IPS-20b (cell line): ENCODE measurements around the gene ATP5ME.

Experiments used
- H3K27ac ChIP-seq: one replicate; pipeline ENCODE4 v1.5.1; 2013; ENCODE audit warnings: low read length
- H3K27me3 ChIP-seq: 2 replicates; pipeline ENCODE4 v1.6.1; 2013; ENCODE audit warnings: mild to moderate bottlenecking, low read length, inconsistent platforms; ENCODE audit not compliant: insufficient read depth
- H3K36me3 ChIP-seq: 2 replicates; pipeline ENCODE4 v1.6.1; 2013; ENCODE audit warnings: low read depth, mild to moderate bottlenecking, inconsistent platforms, low read length, moderate library complexity; ENCODE audit not compliant: insufficient read depth
- H3K4me1 ChIP-seq: 2 replicates; pipeline ENCODE4 v1.6.1; 2013; ENCODE audit warnings: mild to moderate bottlenecking, control low read depth, inconsistent platforms, low read length, moderate library complexity; ENCODE audit not compliant: insufficient read depth
- H3K4me3 ChIP-seq: 2 replicates; pipeline ENCODE4 v1.5.1; 2013; ENCODE audit warnings: mild to moderate bottlenecking, low read length, inconsistent platforms
- H3K9ac ChIP-seq: 2 replicates; pipeline ENCODE4 v1.6.1; 2013; ENCODE audit warnings: low read depth, mild to moderate bottlenecking, inconsistent platforms, low read length, moderate library complexity
- H3K9me3 ChIP-seq: 2 replicates; pipeline ENCODE4 v1.6.1; 2013; ENCODE audit warnings: mild to moderate bottlenecking, low read depth, low read length, inconsistent platforms; ENCODE audit not compliant: insufficient read depth

The ATP5ME gene

GRCh38 chr4:674172-675035, at the start of gene ATP5ME, which contains the start of gene MYL5:
Gene ATP5ME (minus strand): TSS chr4:674276. CDS start chr4:674247, 29 bp downstream.
Gene MYL5 (plus strand): TSS chr4:674542. CDS start chr4:678027, 3,485 bp downstream.
- Histone ChIP-seq H3K4me3 (peak within 1 kb of the TSS; percentile 78), H3K27me3 (peaks cover 6% of the 10 kb centered on the region; the same call in 1 of the 2 replicates), H3K4me1 (no peaks in the 10 kb centered on the region; the same call in 1 of the 2 replicates), H3K27ac (peak within 1 kb of the TSS; percentile 45), H3K9me3 (no peaks in the 10 kb centered on the region), H3K36me3 (peaks cover 27% of the 10 kb centered on the region), H3K9ac (peak within 1 kb of the TSS; percentile 89)

GRCh38 chr4:722851-723360, 48.8 kb upstream of the ATP5ME start:
- no peak overlapping the region for H3K9ac ChIP-seq
- H3K4me1 ChIP-seq = no peaks in the 10 kb centered on the region
- H3K36me3 ChIP-seq = peaks cover 5% of the 10 kb centered on the region; the same call in 1 of the 2 replicates
- H3K27ac ChIP-seq = no peak overlapping the region
- H3K27me3 ChIP-seq = no peaks in the 10 kb centered on the region
- no peak overlapping the region for H3K4me3 ChIP-seq
- no peaks in the 10 kb centered on the region for H3K9me3 ChIP-seq

GRCh38 chr4:722169-722725, 48.2 kb upstream of the ATP5ME start:
- Histone ChIP-seq H3K27me3 (no peaks in the 10 kb centered on the region), H3K4me1 (no peaks in the 10 kb centered on the region), H3K9ac (no peak overlapping the region), H3K36me3 (peaks cover 5% of the 10 kb centered on the region; the same call in 1 of the 2 replicates), H3K4me3 (no peak overlapping the region), H3K9me3 (no peaks in the 10 kb centered on the region), H3K27ac (no peak overlapping the region)

GRCh38 chr4:721261-722168, 47.4 kb upstream of the ATP5ME start:
- no peak overlapping the region for H3K9ac ChIP-seq
- no peaks in the 10 kb centered on the region for H3K27me3 ChIP-seq
- no peaks in the 10 kb centered on the region for H3K4me1 ChIP-seq
- no peaks in the 10 kb centered on the region for H3K9me3 ChIP-seq
- H3K36me3 ChIP-seq = peaks cover 5% of the 10 kb centered on the region; the same call in 1 of the 2 replicates
- H3K27ac ChIP-seq = no peak overlapping the region
- H3K4me3 ChIP-seq = no peak overlapping the region

GRCh38 chr4:720111-720860, 46.2 kb upstream of the ATP5ME start:
- no peak overlapping the region for H3K9ac ChIP-seq
- H3K4me3 ChIP-seq = no peak overlapping the region
- H3K9me3 ChIP-seq = no peaks in the 10 kb centered on the region
- H3K27me3 ChIP-seq = no peaks in the 10 kb centered on the region
- H3K4me1 ChIP-seq = no peaks in the 10 kb centered on the region
- no peak overlapping the region for H3K27ac ChIP-seq
- peaks cover 5% of the 10 kb centered on the region; the same call in 1 of the 2 replicates for H3K36me3 ChIP-seq

GRCh38 chr4:718460-718859, 44.4 kb upstream of the ATP5ME start:
- Histone ChIP-seq H3K4me1 (no peaks in the 10 kb centered on the region), H3K27ac (no peak overlapping the region), H3K9ac (no peak overlapping the region), H3K9me3 (no peaks in the 10 kb centered on the region), H3K36me3 (peaks cover 5% of the 10 kb centered on the region; the same call in 1 of the 2 replicates), H3K27me3 (no peaks in the 10 kb centered on the region), H3K4me3 (no peak overlapping the region)

- Histone ChIP-seq H3K9ac (no peak overlapping the region), H3K9me3 (no peaks in the 10 kb centered on the region), H3K4me1 (no peaks in the 10 kb centered on the region), H3K27me3 (no peaks in the 10 kb centered on the region), H3K4me3 (no peak overlapping the region), H3K36me3 (peaks cover under 1% of the 10 kb centered on the region; the same call in 1 of the 2 replicates), H3K27ac (no peak overlapping the region)
These were observed 43.7 kb upstream of the ATP5ME start for GRCh38 chr4:717601-718320.

- no peak overlapping the region for H3K9ac ChIP-seq
- H3K9me3 ChIP-seq = no peaks in the 10 kb centered on the region
- peaks cover 17% of the 10 kb centered on the region; the same call in 1 of the 2 replicates for H3K36me3 ChIP-seq
- no peaks in the 10 kb centered on the region for H3K4me1 ChIP-seq
- H3K27ac ChIP-seq = no peak overlapping the region
- H3K4me3 ChIP-seq = no peak overlapping the region
- H3K27me3 ChIP-seq = no peaks in the 10 kb centered on the region
These were observed 40.0 kb upstream of the ATP5ME start for GRCh38 chr4:714087-714486.

- Histone ChIP-seq H3K36me3 (peaks cover 26% of the 10 kb centered on the region; the same call in 1 of the 2 replicates), H3K4me3 (no peak overlapping the region), H3K27ac (no peak overlapping the region), H3K27me3 (no peaks in the 10 kb centered on the region), H3K4me1 (no peaks in the 10 kb centered on the region), H3K9me3 (no peaks in the 10 kb centered on the region), H3K9ac (no peak overlapping the region)
These were observed 39.0 kb upstream of the ATP5ME start for GRCh38 chr4:712916-713632.

GRCh38 chr4:712093-712492, 38.0 kb upstream of the ATP5ME start:
- no peak overlapping the region for H3K4me3 ChIP-seq
- H3K36me3 ChIP-seq = peaks cover 26% of the 10 kb centered on the region; the same call in 1 of the 2 replicates
- no peak overlapping the region for H3K27ac ChIP-seq
- no peaks in the 10 kb centered on the region for H3K4me1 ChIP-seq
- H3K9ac ChIP-seq = no peak overlapping the region
- no peaks in the 10 kb centered on the region for H3K27me3 ChIP-seq
- no peaks in the 10 kb centered on the region for H3K9me3 ChIP-seq
